Stimulated activated CD8-positive, alpha-beta memory T cell treated with anti-CD3 and anti-CD28 coated beads, Interleukin-15, amount 100 ng/mL, for 24 hours (primary cell): ENCODE data around the gene SPTLC1.
"Not testable (repeated sequence)": the region's sequence is repeated elsewhere in the genome, so short reads cannot be mapped to it uniquely, and the experiment has no call there.

Source experiments
- DNase-seq: peaks from one replicate; pipeline ENCODE4 v3.0.0-alpha.2; 2020; ENCODE audit warnings: low read depth

SPTLC1 gene, protein sequence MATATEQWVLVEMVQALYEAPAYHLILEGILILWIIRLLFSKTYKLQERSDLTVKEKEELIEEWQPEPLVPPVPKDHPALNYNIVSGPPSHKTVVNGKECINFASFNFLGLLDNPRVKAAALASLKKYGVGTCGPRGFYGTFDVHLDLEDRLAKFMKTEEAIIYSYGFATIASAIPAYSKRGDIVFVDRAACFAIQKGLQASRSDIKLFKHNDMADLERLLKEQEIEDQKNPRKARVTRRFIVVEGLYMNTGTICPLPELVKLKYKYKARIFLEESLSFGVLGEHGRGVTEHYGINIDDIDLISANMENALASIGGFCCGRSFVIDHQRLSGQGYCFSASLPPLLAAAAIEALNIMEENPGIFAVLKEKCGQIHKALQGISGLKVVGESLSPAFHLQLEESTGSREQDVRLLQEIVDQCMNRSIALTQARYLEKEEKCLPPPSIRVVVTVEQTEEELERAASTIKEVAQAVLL

DNA sequence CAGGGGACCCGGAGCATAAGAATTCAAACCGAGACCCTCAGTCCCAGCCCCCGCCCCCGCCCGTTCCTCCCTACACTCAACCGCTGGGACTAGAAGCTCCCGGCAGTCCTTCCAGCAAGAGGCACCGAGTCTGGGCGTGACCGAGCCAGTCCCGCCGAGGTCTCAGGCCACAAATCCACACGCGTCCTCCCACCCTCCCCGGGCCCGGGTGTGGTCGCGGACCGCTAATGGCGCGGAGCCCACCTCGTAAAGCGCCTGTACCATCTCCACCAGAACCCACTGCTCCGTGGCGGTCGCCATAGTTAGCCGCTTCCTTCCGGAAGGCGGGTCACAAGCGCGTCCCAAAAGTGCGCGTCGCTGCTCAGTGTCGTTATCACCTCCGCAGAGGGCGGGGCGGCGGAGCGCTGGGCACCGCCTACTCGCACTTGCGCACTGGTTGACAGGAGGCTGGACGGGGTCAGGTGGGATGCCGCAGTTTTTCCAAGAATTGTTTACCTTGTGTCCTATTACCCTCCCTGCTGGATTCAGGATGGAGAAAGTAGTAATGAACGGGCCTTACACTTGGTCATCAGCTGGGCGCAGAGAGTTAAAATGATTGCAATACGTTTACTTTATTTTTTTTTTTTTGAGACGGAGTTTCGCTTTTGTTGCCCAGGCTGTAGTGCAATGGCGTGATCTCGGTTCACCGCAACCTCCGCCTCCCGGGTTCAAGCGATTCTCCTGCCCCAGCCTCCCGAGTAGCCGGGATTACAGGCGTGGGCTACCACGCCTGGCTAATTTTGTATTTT is at the start of gene SPTLC1:
Gene SPTLC1 (minus strand): TSS at position 343 of the 788 bp plus-strand sequence. CDS start 43 bp downstream, at position 300.
- DNase-seq: peak; percentile 91

DNA sequence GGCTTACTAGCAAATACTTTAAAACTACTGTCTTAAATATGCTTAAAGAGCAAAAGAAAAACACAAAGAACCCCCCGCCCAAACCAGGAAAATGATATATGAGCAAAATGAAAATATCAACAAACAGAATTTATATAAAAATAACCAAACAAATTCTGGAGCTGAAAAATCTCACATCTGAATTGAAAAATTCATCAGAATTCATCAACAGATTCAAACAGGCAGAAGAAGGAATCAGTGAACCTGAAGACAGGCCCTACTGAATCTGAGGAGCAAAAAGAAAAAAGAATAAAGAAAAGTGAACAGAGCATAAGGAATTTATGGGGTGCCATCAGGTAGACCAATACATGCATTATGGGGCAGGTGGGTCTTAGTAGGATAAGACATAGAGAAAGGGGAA is 49.8 kb upstream of the SPTLC1 start:
- no peak for DNase-seq

DNA sequence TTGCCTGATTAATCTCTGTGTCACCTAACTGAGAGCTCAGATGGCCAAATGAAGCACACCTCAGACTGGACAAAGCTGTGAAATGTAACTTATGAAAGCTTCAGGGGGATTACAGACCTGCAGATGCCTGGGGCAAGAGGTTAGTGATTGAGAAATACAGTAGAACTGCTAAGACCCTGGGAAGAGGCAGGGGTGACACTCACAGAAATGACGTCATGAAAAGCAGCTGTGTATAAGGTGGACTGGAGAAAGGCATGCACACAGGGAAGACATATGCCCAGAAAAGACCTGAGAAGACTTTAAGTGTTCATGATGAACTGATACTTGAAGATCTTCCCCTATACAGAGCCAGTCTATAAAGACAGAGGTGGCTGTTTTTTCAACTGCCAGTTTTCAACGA is 49.3 kb upstream of the SPTLC1 start:
- no peak for DNase-seq

- no peak for DNase-seq
These were observed 48.1 kb upstream of the SPTLC1 start for GRCh38 chr9:92163276-92163675.

DNA sequence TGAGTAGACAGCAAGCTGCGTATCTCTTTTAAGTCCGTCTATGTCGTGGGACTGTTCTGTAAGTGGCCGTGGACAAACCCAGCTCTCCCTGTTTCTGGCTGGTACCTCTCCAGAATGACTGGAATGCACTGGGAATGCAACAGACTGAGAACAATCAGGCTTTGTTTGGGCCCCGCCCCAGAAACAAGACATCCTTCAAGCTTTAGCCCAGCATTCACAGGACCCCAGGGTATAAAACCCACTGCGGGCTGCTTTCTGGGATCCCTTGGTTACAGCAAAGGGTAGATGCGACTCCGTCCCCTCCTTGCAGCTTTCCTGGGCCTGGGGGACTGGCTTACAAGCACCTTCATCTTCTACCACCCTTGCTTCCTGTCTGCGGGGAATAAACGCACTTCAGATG is 45.6 kb upstream of the SPTLC1 start:
- DNase-seq: no peak

- no peak for DNase-seq
These were observed 43.8 kb upstream of the SPTLC1 start for GRCh38 chr9:92159058-92159457.

DNA sequence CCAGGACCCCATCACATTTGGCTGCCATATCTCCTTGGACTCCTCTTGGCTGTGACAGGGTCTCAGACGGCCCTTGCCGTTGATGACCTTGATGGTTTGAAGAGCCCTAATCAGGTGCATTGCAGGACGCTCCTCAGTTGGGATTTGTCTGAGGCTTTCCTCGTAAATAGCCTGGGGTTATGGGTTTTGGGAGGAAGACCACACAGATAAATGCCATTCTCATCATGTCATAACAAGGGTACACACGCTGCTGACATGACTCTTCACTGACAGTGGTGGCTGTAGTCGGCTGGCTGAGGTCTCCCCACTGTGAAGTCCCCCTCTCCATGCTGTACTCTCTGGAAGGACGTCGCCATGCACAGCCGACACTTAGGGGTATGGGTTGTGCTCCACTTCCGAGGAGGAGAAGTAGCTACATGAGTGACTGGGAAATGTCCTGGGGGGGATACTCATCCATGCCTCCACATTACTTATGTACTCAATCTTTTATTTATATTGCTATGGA is 42.9 kb upstream of the SPTLC1 start:
- DNase-seq: no peak

- DNase-seq: not testable (repeated sequence)
These were observed 40.5 kb upstream of the SPTLC1 start for GRCh38 chr9:92155736-92156135.

DNA sequence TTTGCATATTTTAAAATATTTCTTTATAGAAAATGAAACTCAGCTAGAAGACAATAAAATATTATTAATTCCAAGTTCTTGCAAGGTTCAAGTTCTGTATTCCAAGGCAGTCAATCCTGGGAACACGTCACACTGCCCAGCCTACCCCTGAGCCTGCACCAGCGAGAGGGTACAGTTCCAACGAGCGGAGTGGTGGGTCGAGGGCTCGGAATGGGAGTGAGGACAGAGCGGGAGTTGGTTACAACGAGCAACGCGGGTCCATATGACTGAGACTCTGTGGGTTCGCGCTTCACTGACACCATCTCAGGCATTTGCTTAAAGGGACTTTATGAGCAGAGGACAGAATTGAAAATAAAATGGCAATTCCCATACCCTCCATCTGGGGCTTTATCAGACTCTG is 40.0 kb upstream of the SPTLC1 start:
- DNase-seq: no peak

DNA sequence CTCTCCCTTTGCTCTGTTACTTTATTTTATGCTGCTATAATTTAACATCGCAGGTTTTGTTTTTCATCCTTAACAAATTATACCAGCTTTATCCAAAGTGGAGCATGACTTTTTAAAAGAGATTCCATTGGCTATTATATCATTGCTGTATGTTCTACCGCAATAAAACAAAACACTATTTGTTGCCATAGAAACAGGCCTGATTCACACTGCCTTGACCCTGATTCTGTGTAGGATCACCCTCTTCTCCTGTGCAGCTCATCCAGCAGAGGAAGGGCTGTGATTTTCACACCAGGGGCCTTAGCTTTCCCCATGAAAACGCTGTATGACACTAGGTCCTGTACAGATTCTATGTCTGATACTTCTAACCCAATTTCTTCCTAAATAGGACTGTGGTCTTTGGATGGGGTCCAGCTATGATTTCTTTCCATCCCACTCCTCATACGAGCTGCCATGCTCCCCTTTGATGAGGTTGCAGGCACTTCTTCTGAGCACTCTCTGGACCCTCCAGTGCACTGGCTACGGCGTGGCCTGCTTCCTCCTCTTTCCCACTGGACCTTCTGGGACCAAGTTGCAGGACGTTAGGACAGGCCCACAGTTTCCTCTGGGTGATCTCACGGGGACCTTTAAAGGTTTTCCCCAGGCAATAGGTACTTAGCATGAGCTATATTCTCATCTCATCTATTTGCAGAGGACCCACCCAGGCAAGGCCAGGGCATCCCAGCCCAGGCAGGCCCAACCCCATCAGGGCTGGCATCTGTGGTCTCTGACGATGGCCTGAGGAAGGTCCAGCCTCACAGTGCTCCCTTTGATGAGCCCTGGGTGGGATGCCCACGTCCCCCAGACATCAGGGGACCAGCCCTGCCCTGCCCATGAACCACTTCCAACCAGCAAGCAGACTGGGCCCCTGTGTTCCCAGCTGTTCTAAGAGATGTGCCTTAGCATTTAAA is 38.5 kb upstream of the SPTLC1 start:
- DNase-seq: not testable (repeated sequence)

DNA sequence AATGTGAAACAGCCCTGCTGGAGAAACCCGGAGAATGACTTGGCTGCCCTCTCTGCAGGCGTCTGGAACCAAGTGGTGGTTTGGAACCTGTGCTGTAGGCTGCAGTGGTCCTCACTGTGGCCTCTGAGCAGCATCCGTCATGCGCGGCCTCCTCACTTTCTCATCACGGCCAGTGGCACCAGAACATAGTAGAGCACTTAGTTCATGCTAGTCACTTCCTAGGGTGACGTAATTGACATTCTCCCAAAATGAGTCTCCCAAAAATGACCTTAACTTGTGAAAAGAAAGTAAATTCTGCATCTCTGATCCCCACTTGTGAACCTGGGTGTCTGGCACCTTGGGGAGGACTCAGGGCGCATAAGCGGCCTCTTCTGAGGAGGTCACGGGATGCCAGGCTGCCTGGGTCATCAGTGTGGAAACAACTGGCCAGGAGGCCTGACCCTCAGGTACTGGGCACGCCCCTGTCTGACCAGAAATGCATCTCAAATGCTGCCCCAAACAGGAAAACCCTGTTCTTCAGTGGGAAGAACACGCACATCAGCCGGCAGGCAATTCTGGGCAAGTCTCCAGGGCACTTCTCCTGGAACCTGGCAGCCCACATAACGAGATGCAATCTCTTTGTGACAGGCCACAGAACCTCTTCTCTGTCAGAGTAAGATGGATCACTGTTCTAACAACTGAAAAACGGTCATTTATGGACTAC is 36.6 kb upstream of the SPTLC1 start:
- DNase-seq: no peak

DNA sequence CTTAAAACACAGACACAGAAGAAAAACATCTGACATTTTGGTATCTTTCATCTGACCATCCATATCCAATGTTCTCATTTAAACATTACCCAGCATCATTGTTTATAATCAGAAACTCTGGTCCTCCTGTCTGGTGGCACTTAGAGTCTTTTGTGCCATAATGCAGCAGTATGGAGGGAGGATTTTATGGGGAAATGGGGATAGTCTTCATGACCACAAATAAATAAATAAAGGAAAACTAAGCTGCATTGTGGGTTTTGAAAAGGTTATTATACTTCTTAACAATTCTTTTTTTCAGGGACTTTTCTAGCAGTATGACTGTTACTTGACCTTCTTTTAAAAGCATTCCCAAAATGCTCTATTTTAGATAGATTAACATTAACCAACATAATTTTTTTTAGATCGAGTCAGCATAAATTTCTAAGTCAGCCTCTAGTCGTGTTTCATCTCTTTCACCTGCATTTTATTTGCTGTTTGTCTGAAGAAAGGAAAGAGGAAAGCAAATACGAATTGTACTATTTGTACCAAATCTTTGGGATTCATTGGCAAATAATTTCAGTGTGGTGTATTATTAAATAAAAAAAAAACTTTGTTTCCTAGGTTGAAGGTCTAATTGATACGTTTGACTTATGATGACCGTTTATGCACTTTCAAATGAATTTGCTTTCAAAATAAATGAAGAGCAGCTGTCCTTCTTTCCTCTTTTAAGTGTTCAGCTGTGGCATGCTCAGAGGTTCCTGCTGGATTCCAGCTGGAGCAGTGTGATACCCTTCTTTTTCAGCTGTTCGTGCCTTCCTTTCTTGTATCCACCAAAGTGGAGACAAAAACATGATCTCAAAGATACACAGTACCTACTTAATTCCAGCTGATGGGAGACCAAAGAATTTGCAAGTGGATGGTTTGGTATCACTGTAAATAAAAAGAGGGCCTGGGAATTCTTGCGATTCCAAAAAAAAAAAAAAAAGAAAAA is 35.6 kb upstream of the SPTLC1 start:
- DNase-seq: not testable (repeated sequence)

- no peak for DNase-seq
These were observed 32.6 kb upstream of the SPTLC1 start for GRCh38 chr9:92147852-92148180.

DNA sequence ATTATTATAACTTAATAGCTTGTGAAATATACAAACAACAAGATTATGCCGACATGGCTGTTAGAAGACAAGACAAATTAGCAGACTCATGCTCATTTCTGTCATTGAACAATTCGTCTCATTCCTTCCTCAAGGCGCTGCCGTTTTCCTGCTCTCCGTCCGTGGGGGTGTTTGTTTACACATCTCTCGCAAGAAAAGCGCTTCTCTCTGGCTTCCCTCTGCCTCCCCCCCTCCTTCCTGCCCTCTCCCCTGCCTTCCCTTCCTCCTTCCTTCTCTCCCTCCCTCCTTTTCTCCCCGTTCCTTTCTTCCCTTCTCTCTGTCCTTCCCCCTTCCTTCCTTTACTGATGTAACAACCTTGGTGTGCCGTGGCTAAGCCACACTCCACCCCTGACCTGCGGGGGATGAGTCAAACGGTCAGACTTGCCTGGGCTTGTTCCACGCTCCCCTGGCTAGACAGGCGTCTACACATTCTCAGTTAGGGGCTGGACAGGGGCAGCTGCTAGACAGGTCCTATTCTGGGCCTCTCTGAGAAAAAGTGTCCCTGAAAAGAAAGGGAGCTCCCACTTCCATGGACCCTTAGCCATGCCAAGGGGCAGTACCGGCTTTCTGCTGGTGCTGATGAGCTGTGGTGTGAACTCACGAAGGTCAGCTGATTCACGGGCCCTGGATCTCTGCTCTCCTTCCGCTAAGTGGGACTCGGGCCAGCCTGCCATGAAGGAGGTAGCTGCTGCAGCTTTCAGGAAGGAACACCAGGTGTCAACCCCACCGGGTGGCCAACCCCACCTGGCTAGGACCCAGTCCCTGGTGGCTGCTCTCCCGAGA is 32.0 kb upstream of the SPTLC1 start:
- DNase-seq: no peak

GRCh38 chr9:92146610-92147009 is 31.4 kb upstream of the SPTLC1 start:
- no peak for DNase-seq

DNA sequence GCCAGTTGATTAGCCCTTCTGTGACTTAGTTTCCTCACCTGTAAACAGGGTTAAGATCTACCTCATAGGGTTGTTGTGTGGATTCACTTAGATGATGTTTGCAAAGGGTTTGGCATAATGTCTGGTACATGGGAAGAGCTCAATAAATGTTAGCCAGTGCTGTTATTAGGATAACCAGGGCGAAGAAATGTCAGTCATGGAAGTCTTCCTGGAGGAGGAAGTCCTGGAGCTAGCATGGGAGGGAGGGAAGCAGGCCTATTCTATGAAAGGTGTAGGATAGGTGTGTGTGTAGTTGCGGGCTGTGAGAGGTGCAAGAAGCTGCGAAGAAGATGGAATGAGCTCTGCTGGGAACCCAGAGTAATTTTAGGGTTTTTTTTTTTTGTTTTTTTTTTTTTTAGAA is 30.6 kb upstream of the SPTLC1 start:
- DNase-seq: not testable (repeated sequence)

GRCh38 chr9:92142329-92142728 is 27.1 kb upstream of the SPTLC1 start:
- no peak for DNase-seq

- no peak for DNase-seq
These were observed 26.2 kb upstream of the SPTLC1 start for GRCh38 chr9:92141144-92142129.
